Astrocyte (in vitro differentiated cells and primary cell): Measurements from ENCODE around the gene NPIPA1. TPM values are rescaled to one million over a fixed set of nuclear protein-coding genes. Genes with fewer than 3 reads are reported as not detected.
"Not testable (repeated sequence)": the region's sequence is repeated elsewhere in the genome, so short reads cannot be mapped to it uniquely, and the experiment has no call there.

Source experiments
- DNase-seq: peaks from one replicate; pipeline ENCODE4 v3.0.0-alpha.2; 2010; ENCODE audit warnings: low read depth
- FAIRE-seq: peaks from 2 replicates; lab custom pipeline; 2011; peaks lifted over from hg19 to GRCh38; lab: Jason Lieb, UNC
- H2AFZ ChIP-seq: 2 replicates; pipeline ENCODE4 v1.6.0; 2012; ENCODE audit warnings: low read depth, low read length, inconsistent platforms
- H3K27ac ChIP-seq: 2 replicates; pipeline ENCODE4 v1.5.1; 2011; ENCODE audit warnings: low read depth, low read length, inconsistent platforms
- H3K27me3 ChIP-seq: 2 replicates; pipeline ENCODE4 v1.6.0; 2011; ENCODE audit warnings: low read length, inconsistent platforms; ENCODE audit not compliant: insufficient read depth
- H3K36me3 ChIP-seq: 2 replicates; pipeline ENCODE4 v1.5.1; 2011; ENCODE audit warnings: low read length, inconsistent platforms; ENCODE audit not compliant: insufficient read depth
- H3K4me1 ChIP-seq: 2 replicates; pipeline ENCODE4 v1.5.1; 2011; ENCODE audit warnings: low read length, inconsistent platforms; ENCODE audit not compliant: insufficient read depth
- H3K4me2 ChIP-seq: 2 replicates; pipeline ENCODE4 v1.6.0; 2012; ENCODE audit warnings: low read length, inconsistent platforms
- H3K4me3 ChIP-seq: 2 replicates; pipeline ENCODE4 v1.5.1; 2011; ENCODE audit warnings: low read depth, mild to moderate bottlenecking, low read length, inconsistent platforms; ENCODE audit not compliant: insufficient read depth
- H3K79me2 ChIP-seq: 2 replicates; pipeline ENCODE4 v1.6.0; 2012; ENCODE audit warnings: mild to moderate bottlenecking, low read length, inconsistent platforms; ENCODE audit not compliant: insufficient read depth
- H3K9ac ChIP-seq: 2 replicates; pipeline ENCODE4 v1.6.0; 2012; ENCODE audit warnings: mild to moderate bottlenecking, low read length, inconsistent platforms
- H3K9me3 ChIP-seq: 2 replicates; pipeline ENCODE4 v1.5.1; 2012; ENCODE audit warnings: low read depth, mild to moderate bottlenecking, low read length, inconsistent platforms; ENCODE audit not compliant: insufficient read depth
- H4K20me1 ChIP-seq: 2 replicates; pipeline ENCODE4 v1.6.0; 2012; ENCODE audit warnings: low read length, inconsistent platforms; ENCODE audit not compliant: insufficient read depth
- H3K27ac Mint-ChIP-seq: one replicate; pipeline ENCODE4 v1.8.0; 2021; ENCODE audit warnings: mild to moderate bottlenecking, mixed read lengths; ENCODE audit not compliant: unreplicated experiment
- H3K27me3 Mint-ChIP-seq: one replicate; pipeline ENCODE4 v1.8.0; 2021; ENCODE audit warnings: low read depth, mixed read lengths; ENCODE audit not compliant: unreplicated experiment
- H3K36me3 Mint-ChIP-seq: one replicate; pipeline ENCODE4 v1.8.0; 2021; ENCODE audit warnings: low read depth, mixed read lengths; ENCODE audit not compliant: unreplicated experiment
- H3K4me1 Mint-ChIP-seq: one replicate; pipeline ENCODE4 v1.8.0; 2021; ENCODE audit warnings: low read depth, mixed read lengths; ENCODE audit not compliant: unreplicated experiment
- H3K4me3 Mint-ChIP-seq: one replicate; pipeline ENCODE4 v1.8.0; 2021; ENCODE audit warnings: mild to moderate bottlenecking, moderate library complexity, mixed read lengths; ENCODE audit not compliant: unreplicated experiment
- H3K9me3 Mint-ChIP-seq: one replicate; pipeline ENCODE4 v1.8.0; 2021; ENCODE audit warnings: mild to moderate bottlenecking, mixed read lengths; ENCODE audit not compliant: unreplicated experiment
- total RNA-seq: library from RNA; stranded (reverse); gene quantifications from 2 replicates; pipeline ENCODE4 v1.2.1, GENCODE V29; 2021

NPIPA1 gene
- total RNA-seq, 1 donor from 2014 or later, result 114 TPM

GRCh38 chr16:14978281-14978680, 41.0 kb downstream of the NPIPA1 start:
- peaks cover 80% of the 10 kb centered on the region for H3K79me2 ChIP-seq
- H3K36me3 ChIP-seq, H3K27me3 ChIP-seq, H3K9ac ChIP-seq, H3K9me3 Mint-ChIP-seq, H3K27me3 Mint-ChIP-seq, DNase-seq, H3K27ac ChIP-seq, H3K9me3 ChIP-seq, H3K4me2 ChIP-seq, H3K4me3 ChIP-seq, H3K4me3 Mint-ChIP-seq, H3K36me3 Mint-ChIP-seq, H3K27ac Mint-ChIP-seq, FAIRE-seq, H3K4me1 ChIP-seq, H2AFZ ChIP-seq: not testable (repeated sequence)
- H3K4me1 Mint-ChIP-seq, result peaks cover 11% of the 10 kb centered on the region
- H4K20me1 ChIP-seq, result peaks cover 74% of the 10 kb centered on the region

GRCh38 chr16:14978908-14979307, 41.7 kb downstream of the NPIPA1 start:
- not testable (repeated sequence) for H3K9me3 Mint-ChIP-seq, H3K4me3 Mint-ChIP-seq, H2AFZ ChIP-seq, H3K36me3 ChIP-seq, H3K27ac Mint-ChIP-seq, H3K27me3 ChIP-seq, H3K27me3 Mint-ChIP-seq, H3K4me2 ChIP-seq, H3K36me3 Mint-ChIP-seq, H3K27ac ChIP-seq, FAIRE-seq, H3K4me1 ChIP-seq, H3K9ac ChIP-seq, DNase-seq, H3K9me3 ChIP-seq, H3K4me3 ChIP-seq
- Histone ChIP-seq H3K79me2 (peaks cover 85% of the 10 kb centered on the region), H4K20me1 (peaks cover 79% of the 10 kb centered on the region)
- peaks cover 11% of the 10 kb centered on the region for H3K4me1 Mint-ChIP-seq

DNA sequence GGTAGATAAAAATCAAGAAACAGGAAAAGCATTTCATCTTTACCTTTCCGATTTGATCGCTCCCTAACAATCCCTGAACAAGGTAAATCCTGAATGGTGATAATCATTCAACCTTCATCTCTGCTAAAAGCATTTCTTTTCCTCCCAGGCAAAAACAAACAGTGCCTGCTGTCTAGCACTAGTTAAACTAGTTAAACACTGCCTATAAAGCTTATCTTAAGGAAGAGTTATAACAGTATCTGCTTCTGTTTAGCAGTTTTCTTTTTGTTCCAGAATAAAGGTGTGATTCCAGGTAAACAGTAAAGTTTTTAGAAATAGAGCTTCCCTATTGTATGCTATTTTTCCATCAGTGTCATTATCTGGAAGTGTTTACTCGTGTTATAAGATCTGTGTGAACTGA, 44.0 kb downstream of the NPIPA1 start:
- peaks cover 12% of the 10 kb centered on the region for H3K4me1 Mint-ChIP-seq
- not testable (repeated sequence) for H3K4me3 Mint-ChIP-seq, H2AFZ ChIP-seq, H3K9ac ChIP-seq, H3K27ac ChIP-seq, H3K27ac Mint-ChIP-seq, H3K27me3 ChIP-seq, DNase-seq, H3K9me3 ChIP-seq, H3K27me3 Mint-ChIP-seq, H3K9me3 Mint-ChIP-seq, H3K36me3 ChIP-seq, H3K4me1 ChIP-seq, H3K4me3 ChIP-seq, H3K4me2 ChIP-seq, FAIRE-seq
- peaks cover 92% of the 10 kb centered on the region for H4K20me1 ChIP-seq
- H3K36me3 Mint-ChIP-seq, result peaks cover 20% of the 10 kb centered on the region
- peaks cover 88% of the 10 kb centered on the region for H3K79me2 ChIP-seq

GRCh38 chr16:14982521-14982920, 45.3 kb downstream of the NPIPA1 start:
- H3K9me3 ChIP-seq, H3K4me1 Mint-ChIP-seq, H3K9ac ChIP-seq, H3K4me2 ChIP-seq, H3K27me3 ChIP-seq, H2AFZ ChIP-seq, H3K9me3 Mint-ChIP-seq, H3K36me3 ChIP-seq, DNase-seq, FAIRE-seq, H3K27ac ChIP-seq, H3K27ac Mint-ChIP-seq, H3K4me3 ChIP-seq, H3K27me3 Mint-ChIP-seq, H3K4me1 ChIP-seq, H3K4me3 Mint-ChIP-seq: not testable (repeated sequence)
- peaks cover 23% of the 10 kb centered on the region for H3K36me3 Mint-ChIP-seq
- peaks cover 88% of the 10 kb centered on the region for H3K79me2 ChIP-seq
- peaks cover 92% of the 10 kb centered on the region for H4K20me1 ChIP-seq

DNA sequence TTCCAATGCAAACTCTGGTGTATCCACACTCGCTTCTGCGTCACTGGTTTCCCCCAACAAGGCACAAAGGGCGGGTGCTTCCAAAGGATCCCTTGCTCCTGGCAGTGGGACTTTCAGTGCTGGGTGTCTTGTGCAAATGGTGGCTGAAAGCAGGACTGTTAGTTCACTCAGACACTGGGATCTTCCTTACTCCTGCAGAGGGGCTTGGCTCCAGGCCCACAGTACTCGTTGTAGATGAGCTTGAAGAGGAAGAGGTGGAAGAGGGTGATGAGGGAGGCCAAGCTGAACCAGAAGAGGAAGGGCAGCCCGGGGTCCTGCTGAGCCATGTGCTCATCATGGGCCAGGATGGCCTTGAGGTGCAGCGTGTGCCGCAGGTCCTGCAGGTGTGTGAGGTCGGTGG, 50.8 kb downstream of the NPIPA1 start:
- H3K9me3 ChIP-seq, H3K27ac ChIP-seq, H3K9me3 Mint-ChIP-seq, H3K4me2 ChIP-seq, H3K4me1 Mint-ChIP-seq, H3K36me3 ChIP-seq, H3K27ac Mint-ChIP-seq, H2AFZ ChIP-seq, H3K27me3 Mint-ChIP-seq, H3K27me3 ChIP-seq, FAIRE-seq, H3K4me3 ChIP-seq, H3K9ac ChIP-seq, DNase-seq, H3K4me3 Mint-ChIP-seq, H3K4me1 ChIP-seq: not testable (repeated sequence)
- Histone ChIP-seq H3K79me2 (peaks cover 82% of the 10 kb centered on the region), H4K20me1 (peaks cover 86% of the 10 kb centered on the region)
- H3K36me3 Mint-ChIP-seq, result peaks cover 38% of the 10 kb centered on the region

- H3K36me3 Mint-ChIP-seq, result peaks cover 42% of the 10 kb centered on the region
- not testable (repeated sequence) for H3K27me3 Mint-ChIP-seq, H3K27me3 ChIP-seq, H3K36me3 ChIP-seq, H3K4me1 ChIP-seq, H3K4me2 ChIP-seq, DNase-seq, H3K9me3 ChIP-seq, H3K4me3 ChIP-seq, H3K27ac ChIP-seq, H3K9me3 Mint-ChIP-seq, FAIRE-seq, H3K9ac ChIP-seq, H3K4me1 Mint-ChIP-seq, H3K4me3 Mint-ChIP-seq, H2AFZ ChIP-seq, H3K27ac Mint-ChIP-seq
- H3K79me2 ChIP-seq, result peaks cover 84% of the 10 kb centered on the region
- peaks cover 86% of the 10 kb centered on the region for H4K20me1 ChIP-seq
Observed at GRCh38 chr16:14988661-14989191, 51.5 kb downstream of the NPIPA1 start.
